ENCODE data around the gene METTL25B.

METTL25B gene

GRCh38 chr1:156747742-156748669 lies 19.7 kb downstream of the METTL25B start:
- no peak for TF ChIP-seq CTCF (conservative IDR thresholded peaks at IDR 0.05)
- peak overlapping the region; percentile 97 for H3K27ac ChIP-seq

- no peak for TF ChIP-seq CTCF (conservative IDR thresholded peaks at IDR 0.05)
- H3K27ac ChIP-seq, result peak overlapping the region; percentile 97
Observed at GRCh38 chr1:156748670-156749418, 20.6 kb downstream of the METTL25B start.

GRCh38 chr1:156749419-156750118 lies 21.3 kb downstream of the METTL25B start:
- TF ChIP-seq CTCF (conservative IDR thresholded peaks at IDR 0.05), result no peak
- peak overlapping the region; percentile 97 for H3K27ac ChIP-seq

GRCh38 chr1:156750191-156750672 lies 22.0 kb downstream of the METTL25B start:
- H3K27ac ChIP-seq, result peak overlapping the region; percentile 97
- no peak for TF ChIP-seq CTCF (conservative IDR thresholded peaks at IDR 0.05)

- no peak for TF ChIP-seq CTCF (conservative IDR thresholded peaks at IDR 0.05)
- peak overlapping the region; percentile 97 for H3K27ac ChIP-seq
Observed at GRCh38 chr1:156750711-156751450, 22.6 kb downstream of the METTL25B start.

- no peak for TF ChIP-seq CTCF (conservative IDR thresholded peaks at IDR 0.05)
- peak within 1 kb of the TSS; percentile 97 for H3K27ac ChIP-seq
Observed at GRCh38 chr1:156751451-156751756, 23.1 kb downstream of the METTL25B start, which contains the start of gene HDGF. Gene HDGF, minus strand, starts transcription at chr1:156751675. Its CDS starts 246 bp downstream, at chr1:156751429.

All from VCaP (cell line).